GM21381 (cell line): ENCODE data around the gene SIGMAR1.

Experiments used
- ATAC-seq: cut with Tn5 transposase; IDR thresholded peaks from one replicate; pipeline ENCODE4 v1.9.1; 2021; ENCODE audit warnings: mild to moderate bottlenecking, moderate library complexity; ENCODE audit not compliant: unreplicated experiment

The SIGMAR1 gene

DNA sequence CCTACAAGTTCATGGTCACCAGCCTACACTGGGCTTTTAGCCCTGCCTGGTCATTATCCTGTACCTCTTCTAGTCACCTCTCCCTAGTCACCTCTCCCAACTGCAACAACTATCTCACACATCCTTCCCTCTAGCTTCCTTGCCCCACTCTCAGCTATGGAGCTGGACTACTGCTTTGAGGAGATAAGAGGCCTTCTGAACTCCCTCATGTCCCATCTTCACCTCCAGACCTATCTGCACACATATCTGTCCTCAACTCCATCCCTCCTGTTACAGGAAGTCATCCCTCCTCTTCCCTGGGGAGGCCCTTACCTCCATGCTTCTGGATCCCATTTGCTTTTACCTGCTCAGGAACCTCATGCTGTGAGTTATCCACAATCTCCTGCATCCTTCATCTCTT lies 31.4 kb downstream of the SIGMAR1 start:
- ATAC-seq, result no peak

GRCh38 chr9:34603610-34604231 lies 33.9 kb downstream of the SIGMAR1 start:
- peak; percentile 65 for ATAC-seq

GRCh38 chr9:34601937-34602573 lies 35.5 kb downstream of the SIGMAR1 start:
- ATAC-seq, result no peak

DNA sequence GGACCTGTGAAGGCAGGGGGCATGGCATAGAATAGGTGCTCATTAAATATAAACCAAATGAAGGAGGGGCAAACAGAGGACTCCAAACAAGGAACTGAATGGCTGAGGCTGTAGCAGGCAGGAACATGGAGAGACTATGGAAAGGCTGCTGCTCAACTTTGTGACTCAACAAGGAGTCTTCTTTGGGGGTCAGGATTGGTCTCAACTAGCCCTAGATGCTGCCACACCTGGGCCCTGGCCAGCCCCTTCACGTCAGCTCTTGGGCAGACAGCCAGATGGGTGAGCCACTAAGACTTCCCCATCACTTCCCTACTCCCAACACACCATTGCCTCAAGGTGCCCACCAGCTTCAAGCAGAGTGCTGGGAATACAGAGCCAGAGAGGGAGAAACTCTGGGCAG lies 36.7 kb downstream of the SIGMAR1 start:
- no peak for ATAC-seq

DNA sequence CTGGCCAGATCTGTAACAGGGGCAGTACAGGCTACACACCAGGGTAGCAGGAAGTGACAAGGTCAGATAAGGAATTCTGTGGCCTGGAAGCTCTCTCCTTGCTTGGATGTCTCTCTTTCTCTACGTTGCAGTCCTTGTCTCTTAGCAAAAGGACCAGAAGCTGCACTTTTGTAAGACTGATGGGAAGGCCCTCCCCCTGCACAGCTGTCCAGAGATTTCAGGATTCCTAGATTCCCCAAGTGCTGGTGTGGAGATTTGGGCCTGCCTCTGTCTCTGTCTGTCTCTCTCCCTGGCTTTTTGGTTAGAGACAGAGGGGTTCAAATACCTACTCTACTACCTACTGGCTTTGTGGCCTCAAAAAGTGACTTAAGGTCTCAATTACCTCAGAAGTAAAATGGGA lies 38.0 kb downstream of the SIGMAR1 start:
- no peak for ATAC-seq

DNA sequence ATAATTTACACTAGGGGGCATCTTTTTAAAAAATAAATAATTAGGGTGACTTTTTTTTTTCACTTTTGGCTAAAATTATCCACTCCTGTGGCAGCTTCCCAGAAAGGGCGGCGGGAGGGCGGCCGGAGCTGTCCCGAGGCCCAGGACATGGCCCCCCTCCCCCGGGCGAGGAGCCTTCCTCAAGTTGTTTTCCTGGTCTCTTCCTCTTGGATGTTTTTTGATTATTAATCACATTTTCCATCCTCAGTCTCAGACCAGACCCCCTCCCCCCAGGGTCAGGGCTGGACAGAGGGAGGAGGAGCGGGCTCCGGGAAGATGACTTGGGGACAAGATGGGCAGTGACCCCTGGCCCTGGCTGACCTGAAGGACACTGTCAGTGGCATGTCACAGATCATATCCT lies 43.4 kb downstream of the SIGMAR1 start:
- ATAC-seq, result no peak

DNA sequence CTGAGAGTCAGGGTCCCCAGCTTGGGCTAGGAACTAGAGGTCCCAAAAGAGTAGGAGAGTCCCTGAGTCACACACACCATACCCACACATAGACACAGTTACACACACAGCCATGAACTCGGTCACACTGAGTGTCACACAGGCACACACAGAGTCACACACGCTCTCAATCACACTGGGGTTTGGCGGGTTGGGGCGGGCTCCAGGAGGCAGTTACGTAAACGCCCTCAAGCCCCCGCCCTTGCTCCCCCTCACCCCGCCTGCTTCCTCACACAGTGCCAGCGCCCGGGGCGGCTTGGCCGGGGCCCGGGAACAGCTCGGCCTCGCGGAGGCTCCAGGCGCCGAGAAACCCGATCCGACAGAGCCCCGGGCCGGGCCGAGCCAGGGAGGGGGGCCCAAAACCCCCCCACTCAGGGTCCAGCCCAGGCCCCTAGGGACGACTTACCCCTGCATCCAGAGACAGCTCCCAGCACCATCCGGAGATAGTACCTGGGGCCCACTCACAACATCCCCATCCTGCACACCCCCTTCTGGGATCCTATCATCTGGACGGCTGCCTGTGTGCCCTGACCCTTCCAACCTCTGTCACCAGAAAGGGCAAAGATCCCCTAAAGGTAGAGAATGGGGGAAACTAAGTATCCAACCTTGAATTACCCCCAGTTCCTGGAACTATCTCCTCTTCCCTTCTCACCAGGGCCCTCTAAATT lies 44.5 kb downstream of the SIGMAR1 start:
- no peak for ATAC-seq

DNA sequence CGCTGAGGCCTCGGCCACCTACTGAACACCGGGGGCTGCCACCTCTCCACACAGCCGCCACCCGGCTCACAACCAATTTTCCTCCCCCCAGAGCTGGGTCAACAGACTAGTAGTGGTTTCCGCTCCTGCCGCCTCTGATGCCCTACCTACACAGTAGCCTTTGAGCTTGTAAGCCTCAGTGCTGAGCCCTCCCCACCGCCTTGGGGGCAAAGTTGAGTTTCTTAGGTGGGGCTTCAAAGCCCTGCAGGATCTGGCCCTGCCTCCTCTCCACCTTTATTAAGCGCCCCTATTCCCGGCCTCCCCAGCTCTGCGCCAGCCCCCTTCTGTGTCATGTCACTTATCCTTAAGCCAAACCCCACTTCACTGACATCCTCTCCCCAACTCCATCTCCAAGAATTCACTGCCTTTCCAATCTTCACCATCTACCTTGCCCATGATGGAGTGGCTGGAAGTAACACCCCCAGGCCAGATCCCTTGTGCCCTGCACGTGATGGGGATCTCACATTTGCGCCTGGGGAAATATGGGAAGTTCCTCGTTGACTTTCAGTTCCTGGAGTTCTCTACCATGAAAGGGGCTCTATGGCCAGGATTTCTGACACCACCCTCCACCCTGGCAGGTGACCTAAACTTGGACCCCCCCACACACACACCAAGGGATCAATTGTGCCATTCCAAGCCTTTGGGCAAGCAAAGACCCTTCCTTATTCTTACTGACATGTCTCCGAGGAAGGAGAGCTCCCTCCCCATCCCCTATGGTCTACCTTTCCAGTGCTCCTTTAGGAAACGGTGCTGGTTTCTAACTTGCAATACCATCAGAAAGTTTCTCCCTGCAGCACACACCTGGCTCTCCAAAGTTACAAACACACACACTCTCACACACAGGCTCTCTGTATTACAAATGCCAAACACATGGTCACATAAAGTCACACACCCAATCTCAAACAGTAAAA lies 45.4 kb downstream of the SIGMAR1 start:
- no peak for ATAC-seq

DNA sequence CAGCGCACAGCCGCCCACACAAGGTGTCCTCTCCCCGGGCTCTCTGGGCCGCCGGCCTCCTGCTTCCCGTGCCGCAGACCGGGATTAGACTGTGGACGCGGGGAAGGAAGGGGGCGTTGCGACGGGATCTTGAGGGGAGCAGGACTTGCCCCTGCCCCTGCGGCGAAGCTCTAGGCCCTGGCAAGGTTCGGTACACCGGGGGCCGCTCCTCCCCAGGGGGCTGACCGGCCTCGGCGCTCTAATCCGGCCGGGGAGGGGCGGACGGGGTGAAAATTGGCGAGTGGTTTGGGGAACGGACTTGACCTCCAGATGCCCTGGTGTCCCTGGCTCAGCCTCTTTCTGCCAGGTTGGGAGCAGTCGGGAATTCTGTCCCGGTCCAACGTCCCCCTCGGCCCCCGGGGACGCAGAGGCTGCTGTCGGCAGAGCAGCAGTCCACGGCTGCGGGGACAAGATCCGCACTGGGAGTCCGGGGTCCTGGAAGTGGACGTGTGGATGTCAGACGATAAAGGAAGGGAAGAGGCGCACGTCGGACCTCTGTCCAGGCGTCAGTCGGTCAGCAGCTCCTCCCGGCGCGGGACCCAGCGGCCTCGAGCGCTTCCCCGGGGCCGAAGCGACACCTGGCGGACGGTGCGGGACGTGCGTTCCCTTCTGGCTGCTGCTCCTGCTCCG lies 46.2 kb downstream of the SIGMAR1 start:
- ATAC-seq, result peak; percentile 61

DNA sequence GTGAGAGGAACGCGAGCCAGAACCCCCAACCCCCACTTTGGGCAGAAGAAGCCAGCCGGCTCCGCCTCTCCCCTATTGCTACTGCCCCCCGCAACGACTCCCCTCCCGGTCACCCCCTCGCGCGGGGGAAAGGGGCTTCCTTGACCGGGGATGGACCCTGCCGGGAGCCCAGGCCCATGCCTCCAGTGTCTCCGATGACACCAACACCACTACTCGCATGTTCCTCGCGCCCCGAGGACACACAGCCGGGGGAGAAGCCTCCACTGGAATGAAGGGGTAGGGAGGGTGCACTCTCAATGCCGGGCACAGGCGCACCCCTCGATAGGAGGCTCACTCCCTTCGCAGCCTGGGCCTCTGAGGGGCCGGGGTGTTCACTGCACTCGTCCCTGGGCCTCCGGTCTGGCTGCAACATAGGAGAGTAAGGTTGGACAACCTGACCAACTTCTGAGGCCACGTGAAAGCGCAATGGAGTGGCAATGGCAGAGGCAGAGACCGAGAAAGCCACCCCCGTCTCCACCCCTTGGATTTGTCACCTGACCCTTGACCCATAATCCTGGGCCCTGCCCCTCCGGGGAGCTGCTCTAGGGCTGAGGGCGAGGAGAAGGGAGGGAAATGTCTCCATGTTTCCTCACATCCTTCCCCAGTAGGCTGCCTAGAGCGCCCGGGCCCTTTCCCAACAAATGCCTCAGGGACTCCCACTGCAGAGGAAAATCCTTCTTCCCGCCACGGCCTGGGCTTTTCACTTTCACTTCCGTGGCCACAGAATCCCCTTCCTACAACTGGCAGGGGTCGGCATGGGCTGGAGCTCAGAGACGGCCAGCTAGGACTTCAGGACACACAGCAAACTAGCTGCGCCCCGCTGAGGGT lies 47.0 kb downstream of the SIGMAR1 start:
- ATAC-seq, result no peak

- ATAC-seq, result no peak
Measured at GRCh38 chr9:34589636-34590380, 47.8 kb downstream of the SIGMAR1 start, which contains the start of gene CNTFR. Gene CNTFR, minus strand, starts transcription at chr9:34589724. Its CDS starts 20,743 bp downstream, at chr9:34568981.

- no peak for ATAC-seq
Measured at GRCh38 chr9:34588671-34589635, 48.6 kb downstream of the SIGMAR1 start.

- no peak for ATAC-seq
Measured at GRCh38 chr9:34587271-34587670, 50.3 kb downstream of the SIGMAR1 start.

GRCh38 chr9:34585946-34586669 lies 51.5 kb downstream of the SIGMAR1 start:
- ATAC-seq, result no peak

DNA sequence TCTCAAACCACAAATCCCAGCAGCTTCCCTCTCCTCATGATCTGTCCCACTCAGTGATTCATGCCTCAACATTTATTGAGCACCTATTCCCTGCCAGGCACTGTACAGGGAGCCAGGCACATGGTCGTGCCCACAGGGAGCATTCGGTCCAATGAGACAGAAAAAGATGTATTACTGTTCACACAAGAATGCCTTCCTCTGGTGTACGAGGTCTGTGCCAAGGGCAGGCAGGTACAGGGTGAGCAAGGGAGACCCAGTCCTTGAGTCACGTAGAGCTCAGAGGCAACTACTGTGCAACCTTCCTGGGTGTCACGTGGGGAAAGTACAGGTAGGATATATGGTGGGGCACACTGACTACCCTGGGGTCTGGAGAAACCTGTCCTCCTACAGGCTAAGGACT lies 52.6 kb downstream of the SIGMAR1 start:
- no peak for ATAC-seq
